ENCODE data around the gene LSM2. TPM values are rescaled to one million over a fixed set of nuclear protein-coding genes. Genes with fewer than 3 reads are reported as not detected.
"Not testable (repeated sequence)": the region's sequence is repeated elsewhere in the genome, so short reads cannot be mapped to it uniquely, and the experiment has no call there.

Gene LSM2
- total RNA-seq (2014; rRNA removed; shearing (Covaris generic); ENCODE audit: low replicate concordance), result 57.0 and 58.4 TPM in 2 replicates

DNA sequence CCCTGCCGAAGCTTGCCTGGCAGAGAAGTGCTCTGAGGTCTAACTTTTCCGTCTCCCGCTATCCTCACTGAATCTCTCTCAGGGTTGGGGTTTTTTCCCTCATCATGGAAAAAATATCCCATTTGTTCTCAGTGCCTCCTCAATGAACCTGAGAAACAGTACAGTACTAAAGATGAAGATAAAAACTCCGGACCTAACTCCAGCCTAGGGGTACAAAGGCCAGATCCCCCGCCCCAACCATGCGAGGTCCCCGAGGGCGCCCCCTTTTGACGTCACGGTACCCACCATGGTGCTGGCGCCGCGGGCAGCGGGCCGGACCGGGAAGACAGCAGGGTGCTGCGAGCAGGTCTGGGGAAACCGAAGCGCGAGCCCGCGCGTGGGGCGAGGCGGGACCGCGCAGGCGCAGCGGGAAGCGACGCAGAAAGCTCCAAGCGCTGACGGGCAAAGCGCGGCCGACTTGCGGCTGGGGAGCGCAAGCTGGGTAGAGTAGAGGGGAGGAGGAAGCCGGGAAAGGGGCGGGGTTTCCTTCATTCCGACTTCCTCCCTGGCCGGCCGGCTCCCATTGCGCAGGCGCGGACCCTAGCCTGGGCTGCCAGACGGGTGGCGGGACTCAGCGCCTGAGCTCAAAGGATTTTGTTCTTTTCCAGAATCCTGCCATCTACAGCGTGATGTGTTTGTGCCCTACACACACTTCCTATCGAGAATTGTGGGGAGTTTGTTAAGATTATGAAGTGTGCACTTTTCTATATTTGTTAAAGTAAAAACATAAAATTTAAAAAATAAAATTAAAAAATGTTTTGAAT lies at the start of gene LSM2:
Gene LSM2 (minus strand): TSS at position 497 of the 803 bp plus-strand sequence. CDS start 209 bp downstream, at position 288.
- Histone ChIP-seq H3K27me3 (no peaks in the 10 kb centered on the region), H3K9me3 (no peaks in the 10 kb centered on the region), H3K36me3 (no peaks in the 10 kb centered on the region), H3K4me3 (peak within 1 kb of the TSS; percentile 79)
- DNase-seq, result peak; percentile 92

DNA sequence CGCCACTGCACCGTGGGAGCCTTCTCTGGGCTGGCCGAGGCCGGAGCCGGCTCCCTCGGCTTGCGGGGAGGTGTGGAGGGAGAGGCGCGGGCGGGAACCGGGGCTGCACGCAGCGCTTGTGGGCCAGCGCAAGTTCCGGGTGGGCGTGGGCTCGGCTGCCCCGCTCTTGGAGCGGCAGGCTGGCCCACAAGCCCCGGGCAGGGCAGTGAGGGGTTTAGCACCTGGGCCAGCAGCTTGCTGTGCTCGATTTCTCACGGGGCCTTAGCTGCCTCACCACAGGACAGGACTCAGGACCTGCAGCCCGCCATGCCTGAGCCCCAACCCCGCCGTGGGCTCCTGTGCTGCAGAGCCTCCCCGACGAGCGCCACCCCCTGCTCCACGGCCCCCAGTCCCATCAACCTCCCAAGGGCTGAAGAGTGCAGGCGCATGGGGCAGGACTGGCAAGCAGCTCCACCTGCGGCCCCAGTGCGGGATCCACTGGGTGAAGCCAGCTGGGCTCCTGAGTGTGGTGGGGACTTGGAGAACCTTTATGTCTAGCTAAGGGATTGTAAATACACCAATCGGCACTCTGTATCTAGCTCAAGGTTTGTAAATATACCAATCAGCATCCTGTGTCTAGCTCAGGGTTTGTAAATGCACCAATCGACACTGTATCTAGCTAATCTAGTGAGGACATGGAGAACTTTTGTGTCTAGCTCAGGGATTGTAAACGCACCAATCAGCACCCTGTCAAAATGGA lies 45.4 kb upstream of the LSM2 start:
- H3K27me3 ChIP-seq, H3K4me3 ChIP-seq, DNase-seq, H3K36me3 ChIP-seq, H3K9me3 ChIP-seq: not testable (repeated sequence)

DNA sequence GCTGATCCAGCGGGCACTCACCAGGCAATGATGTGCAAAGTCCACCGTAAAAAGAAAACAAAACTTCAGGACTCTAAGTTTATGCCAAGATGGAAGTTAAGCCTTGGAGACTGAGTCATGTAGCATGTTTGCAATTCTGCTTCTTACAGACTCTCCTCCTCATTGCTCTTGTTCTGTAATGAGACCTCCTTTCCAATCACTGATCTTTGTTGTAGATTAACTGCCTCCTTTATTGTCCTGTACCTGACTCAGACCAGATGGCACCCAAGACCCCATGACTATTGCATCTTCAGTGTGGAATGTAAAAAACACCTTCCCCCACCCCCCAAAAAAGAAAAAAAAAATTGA lies 44.7 kb upstream of the LSM2 start:
- H3K36me3 ChIP-seq, result no peaks in the 10 kb centered on the region
- H3K4me3 ChIP-seq, result no peak overlapping the region
- no peaks in the 10 kb centered on the region for H3K9me3 ChIP-seq
- no peak for DNase-seq
- H3K27me3 ChIP-seq, result no peaks in the 10 kb centered on the region

DNA sequence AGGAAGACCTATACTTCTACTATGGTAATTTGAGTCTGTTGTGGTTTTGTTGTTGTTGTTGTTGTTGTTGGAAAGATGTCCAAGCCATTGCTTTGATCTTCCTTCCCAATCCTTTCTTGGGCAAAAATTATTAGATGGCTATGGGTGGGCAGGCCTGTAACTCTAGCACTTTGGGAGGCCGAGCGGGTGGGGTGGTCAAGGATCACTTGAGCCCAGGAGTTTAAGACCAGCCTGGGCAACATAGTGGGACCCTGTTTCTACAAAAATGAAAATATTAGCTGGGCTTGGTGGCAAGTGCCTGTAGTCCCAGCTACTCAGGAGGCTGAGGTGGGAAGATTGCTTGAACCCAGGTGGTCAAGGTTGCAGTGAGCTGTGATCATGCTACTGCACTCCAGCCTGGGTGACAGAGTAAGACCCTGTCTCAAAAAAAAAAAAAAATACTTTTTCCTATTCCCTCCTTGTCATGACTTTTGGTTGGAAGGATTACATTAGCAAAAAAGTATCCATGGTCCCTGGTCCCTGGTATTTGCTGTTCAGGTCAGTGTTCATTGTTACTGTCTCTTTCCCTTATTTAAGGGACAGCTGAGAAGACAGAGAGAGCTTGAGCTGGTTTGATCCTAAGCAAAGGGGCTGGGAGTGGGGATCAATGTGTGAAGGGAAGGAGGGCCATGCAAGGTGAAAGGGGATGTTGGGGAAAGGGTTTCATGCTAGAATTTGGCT lies 44.2 kb upstream of the LSM2 start:
- Histone ChIP-seq H3K36me3 (no peaks in the 10 kb centered on the region), H3K27me3 (no peaks in the 10 kb centered on the region), H3K9me3 (no peaks in the 10 kb centered on the region), H3K4me3 (no peak overlapping the region)
- DNase-seq, result no peak

DNA sequence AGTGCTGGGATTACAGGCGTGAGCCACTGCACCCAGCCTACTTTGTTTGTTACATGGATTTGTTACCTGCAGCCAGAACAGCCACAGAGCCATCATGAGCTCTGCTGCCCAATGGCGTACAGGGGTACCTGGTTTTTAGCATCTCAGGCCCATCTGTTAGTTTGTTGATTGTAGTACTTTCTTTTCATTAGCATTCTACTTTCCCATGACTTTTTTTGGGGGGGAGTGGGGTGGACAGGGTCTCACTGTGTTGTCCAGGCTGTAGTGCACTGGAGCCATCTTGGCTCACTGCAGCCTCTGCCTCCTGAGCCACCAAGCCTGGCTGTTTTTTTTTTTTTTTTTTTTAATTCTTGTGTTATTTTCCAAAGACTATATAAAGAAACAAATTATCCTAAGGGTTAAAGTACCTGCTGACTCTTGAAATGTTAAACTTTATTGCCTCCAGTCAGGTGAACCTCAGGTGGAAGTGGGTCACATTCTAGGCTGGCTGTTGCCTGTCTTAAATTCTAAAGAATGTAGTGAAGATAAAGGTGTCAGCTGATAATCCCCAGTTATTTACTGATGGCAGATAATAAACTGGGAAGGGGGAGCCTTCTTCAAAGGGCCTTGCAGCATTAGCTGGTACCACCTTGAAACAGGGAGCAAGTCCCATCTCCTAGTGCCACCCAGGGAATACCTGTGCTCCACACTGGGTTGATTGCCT lies 40.7 kb upstream of the LSM2 start:
- Histone ChIP-seq H3K27me3 (no peaks in the 10 kb centered on the region), H3K4me3 (no peak overlapping the region), H3K36me3 (peaks cover 6% of the 10 kb centered on the region; the same call in 1 of the 2 replicates), H3K9me3 (no peaks in the 10 kb centered on the region)
- no peak for DNase-seq

DNA sequence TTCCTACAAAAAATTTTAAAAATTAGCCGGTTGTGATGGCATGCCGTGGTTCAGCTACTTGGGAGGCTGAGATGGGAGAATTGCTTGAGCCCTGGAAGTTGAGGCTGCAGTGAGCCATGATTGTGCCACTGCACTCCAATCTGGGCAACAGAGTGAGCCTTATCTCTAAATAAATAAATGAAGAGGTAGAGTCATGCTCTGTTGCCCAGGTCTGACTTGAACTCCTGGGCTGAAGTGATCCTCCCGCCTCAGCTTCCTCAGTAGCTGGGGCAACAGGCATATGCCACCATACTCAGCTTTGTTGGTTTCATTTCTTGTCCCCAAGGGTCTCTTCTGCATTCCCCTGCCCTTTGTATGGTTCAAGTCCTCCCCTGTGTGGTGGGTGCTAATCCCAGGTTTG lies 37.7 kb upstream of the LSM2 start:
- peaks cover 32% of the 10 kb centered on the region for H3K36me3 ChIP-seq
- no peaks in the 10 kb centered on the region for H3K9me3 ChIP-seq
- H3K4me3 ChIP-seq, result no peak overlapping the region
- no peaks in the 10 kb centered on the region for H3K27me3 ChIP-seq
- DNase-seq, result no peak

DNA sequence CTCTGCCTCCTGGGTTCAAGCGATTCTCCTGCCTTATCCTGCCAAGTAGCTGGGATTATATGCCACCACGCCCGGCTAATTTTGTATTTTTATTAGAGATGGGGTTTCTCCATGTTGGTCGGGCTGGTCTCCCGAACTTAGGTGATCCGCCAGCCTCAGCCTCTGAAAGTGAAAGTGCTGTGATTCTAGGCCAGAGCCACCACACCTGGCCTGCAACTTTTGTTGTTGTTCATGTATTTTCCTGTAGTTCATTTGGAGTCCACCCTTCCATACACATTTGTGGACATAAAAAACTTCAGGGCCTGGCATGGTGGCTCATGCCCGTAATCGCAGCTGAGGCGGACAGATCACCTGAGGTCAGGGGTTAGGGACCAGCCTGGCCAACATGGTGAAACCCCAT lies 35.3 kb upstream of the LSM2 start:
- no peak for DNase-seq

DNA sequence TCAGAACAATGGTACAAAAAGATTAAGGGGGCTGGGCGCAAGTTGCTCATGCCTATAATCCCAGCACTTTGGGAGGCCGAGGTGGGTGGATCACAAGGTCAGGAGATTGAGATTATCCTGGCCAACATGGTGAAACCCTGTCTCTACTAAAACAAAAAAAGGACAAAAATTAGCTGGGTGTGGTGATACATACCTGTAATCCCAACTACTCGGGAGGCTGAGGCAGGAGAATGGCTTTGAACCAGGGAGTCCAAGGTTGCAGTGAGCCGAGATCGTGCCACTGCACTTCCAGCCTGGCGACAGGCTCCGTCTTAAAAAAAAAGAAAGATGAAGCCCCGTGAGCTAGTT lies 33.0 kb upstream of the LSM2 start:
- not testable (repeated sequence) for H3K4me3 ChIP-seq, H3K9me3 ChIP-seq, DNase-seq, H3K27me3 ChIP-seq
- peaks cover 70% of the 10 kb centered on the region for H3K36me3 ChIP-seq

More for the DNA sequence above, 35.3 kb upstream of the LSM2 start:
- Histone ChIP-seq H3K9me3 (no peaks in the 10 kb centered on the region), H3K36me3 (peaks cover 56% of the 10 kb centered on the region), H3K4me3 (no peak overlapping the region), H3K27me3 (no peaks in the 10 kb centered on the region)

DNA sequence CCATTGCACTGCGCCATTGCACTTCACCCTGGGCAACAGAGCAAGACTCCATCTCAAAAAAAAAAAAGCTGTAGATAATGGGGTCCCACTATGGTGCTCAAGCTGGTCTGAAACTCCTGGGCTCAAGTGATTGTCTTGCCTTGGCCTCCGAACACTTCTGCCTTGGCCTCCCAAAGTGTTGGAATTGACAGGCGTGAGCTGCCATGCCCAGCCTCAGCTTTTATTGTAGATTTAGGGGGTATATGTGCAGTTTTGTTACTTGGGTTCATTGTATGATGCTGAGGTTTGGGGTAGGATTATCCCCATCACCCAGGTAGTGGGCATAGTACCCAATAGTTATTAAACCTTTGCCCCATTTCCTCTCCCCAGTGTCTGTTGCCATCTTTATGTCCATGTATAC lies 32.2 kb upstream of the LSM2 start:
- Histone ChIP-seq H3K4me3 (peak overlapping the region; percentile 91; the same call in 1 of the 2 replicates), H3K36me3 (peaks cover 70% of the 10 kb centered on the region)

DNA sequence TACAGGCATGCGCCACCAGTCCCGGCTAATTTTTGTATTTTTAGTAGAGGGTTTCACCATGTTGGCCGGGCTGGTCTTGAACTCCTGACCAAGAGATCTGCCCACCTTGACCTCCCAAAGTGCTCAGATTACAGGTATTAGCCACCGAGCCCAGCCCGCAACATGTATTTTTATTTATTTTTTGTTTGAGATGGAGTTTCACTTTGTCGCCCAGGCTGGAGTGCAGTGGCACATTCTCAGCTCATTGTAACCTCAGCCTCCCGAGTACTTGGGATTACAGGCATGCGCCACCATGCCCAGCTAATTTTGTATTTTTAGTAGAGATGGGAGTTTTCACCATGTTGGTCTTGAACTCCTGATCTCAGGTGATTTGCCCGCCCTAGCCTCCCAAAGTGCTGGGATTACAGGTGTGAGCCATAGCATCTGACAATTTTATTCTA lies 31.4 kb upstream of the LSM2 start:
- H3K36me3 ChIP-seq, result peaks cover 67% of the 10 kb centered on the region
- not testable (repeated sequence) for H3K9me3 ChIP-seq, DNase-seq

More for the DNA sequence above, 32.2 kb upstream of the LSM2 start:
- DNase-seq, result no peak
- Histone ChIP-seq H3K9me3 (no peaks in the 10 kb centered on the region), H3K27me3 (no peaks in the 10 kb centered on the region)

DNA sequence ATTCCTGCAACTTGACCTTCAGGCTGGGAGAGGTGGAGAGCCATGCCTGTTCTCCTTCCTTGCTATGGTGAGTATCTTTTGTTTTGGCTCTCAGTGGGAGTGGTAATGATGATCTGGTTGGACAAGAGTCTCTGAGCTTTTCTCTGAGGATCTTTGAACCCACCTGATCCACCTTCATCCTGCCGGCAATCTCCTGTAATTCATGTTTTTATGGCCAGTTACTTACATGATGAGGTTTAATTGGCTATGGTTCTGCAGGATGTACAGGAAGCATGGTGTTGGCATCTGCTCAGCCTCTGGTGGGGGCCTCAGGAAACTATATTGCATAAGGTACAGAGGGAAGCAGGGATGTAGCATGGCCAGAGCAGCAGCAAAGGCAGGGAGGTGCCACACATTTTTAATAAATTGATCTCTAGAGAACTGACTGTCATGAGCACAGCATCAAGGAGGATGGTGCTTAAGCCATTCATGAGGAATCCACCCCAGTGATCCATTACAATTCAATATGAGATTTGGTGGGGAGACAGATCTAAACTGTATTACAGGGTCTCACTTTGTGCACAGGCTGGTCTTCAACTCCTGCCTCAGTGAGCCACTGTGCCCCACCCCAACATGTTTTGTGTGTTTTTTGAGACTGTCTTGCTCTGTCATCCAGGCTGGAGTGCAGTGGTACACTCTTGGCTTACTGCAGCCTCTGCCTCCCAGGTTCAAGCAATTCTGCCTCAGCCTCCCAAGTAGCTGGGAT lies 30.8 kb upstream of the LSM2 start:
- no peaks in the 10 kb centered on the region for H3K27me3 ChIP-seq
- no peak for DNase-seq
- no peaks in the 10 kb centered on the region for H3K9me3 ChIP-seq
- peak overlapping the region; percentile 91 for H3K4me3 ChIP-seq
- H3K36me3 ChIP-seq, result peaks cover 64% of the 10 kb centered on the region

More for the DNA sequence above, 31.4 kb upstream of the LSM2 start:
- peak overlapping the region; percentile 91 for H3K4me3 ChIP-seq
- H3K27me3 ChIP-seq, result not testable (repeated sequence)

DNA sequence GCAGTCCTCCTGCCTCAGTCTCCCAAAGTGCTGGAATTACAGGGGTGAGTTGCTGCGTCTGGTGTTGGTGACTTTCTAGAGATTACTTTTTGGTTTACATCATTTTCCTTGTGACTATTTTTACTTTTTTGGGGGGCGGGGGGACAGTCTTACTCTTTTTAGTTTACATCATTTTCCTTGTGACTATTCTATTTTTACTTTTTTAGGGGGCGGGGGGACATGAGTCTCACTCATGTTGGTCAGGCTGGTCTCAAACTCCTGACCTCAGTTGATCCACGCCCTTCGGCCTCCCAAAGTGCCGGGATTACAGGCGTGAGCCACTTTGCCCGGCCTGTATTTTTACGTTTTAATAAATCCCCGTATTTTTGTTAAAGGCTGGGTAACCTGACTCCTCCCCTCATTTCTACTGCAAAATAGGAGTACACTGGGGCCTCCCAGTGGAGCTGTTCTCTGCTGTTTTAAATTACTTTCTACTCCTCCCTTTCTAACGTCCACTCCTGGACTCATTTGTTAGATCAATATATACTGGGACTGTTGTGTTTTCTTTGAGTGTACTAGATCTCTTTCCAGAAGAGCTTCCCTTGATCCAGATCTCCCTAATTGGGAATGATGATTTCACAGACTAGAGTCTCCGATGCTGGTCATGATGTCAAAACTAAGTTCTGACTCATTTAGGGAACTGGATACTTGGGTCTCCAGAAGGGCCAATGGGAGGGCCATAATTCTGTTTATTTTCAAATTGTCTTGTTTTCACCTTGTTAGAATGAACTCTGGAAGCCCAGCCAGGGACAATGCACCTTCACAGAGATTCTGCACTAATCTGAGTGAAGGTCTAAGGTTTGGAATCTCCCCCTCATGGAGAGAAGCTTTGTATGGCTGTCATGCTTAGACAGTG lies 30.0 kb upstream of the LSM2 start:
- H3K9me3 ChIP-seq, result no peaks in the 10 kb centered on the region
- H3K36me3 ChIP-seq, result peaks cover 59% of the 10 kb centered on the region
- no peaks in the 10 kb centered on the region for H3K27me3 ChIP-seq
- H3K4me3 ChIP-seq, result peak overlapping the region; percentile 91
- no peak for DNase-seq

DNA sequence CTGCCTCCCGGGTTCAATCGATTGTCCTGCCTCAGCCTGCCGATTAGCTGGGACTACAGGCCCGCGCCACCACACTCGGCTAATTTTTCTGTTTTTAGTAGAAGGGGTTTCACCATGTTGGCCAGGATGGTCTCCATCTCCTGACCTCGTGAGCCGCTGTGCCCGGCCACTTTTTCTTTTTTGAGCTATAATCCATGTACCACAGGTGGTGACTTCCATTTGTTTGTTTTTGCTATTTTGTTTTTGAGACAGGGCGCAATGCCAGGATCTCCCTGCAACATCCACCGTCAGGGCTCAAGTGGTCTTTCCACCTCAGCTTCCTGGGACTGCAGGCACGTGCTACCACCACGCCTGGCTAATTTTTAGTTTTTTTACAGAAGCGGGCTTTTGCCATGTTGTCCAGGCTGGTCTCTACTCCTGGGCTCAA lies 29.3 kb upstream of the LSM2 start:
- Histone ChIP-seq H3K4me3 (peak overlapping the region; percentile 91), H3K36me3 (peaks cover 54% of the 10 kb centered on the region), H3K9me3 (no peaks in the 10 kb centered on the region), H3K27me3 (no peaks in the 10 kb centered on the region)
- no peak for DNase-seq

DNA sequence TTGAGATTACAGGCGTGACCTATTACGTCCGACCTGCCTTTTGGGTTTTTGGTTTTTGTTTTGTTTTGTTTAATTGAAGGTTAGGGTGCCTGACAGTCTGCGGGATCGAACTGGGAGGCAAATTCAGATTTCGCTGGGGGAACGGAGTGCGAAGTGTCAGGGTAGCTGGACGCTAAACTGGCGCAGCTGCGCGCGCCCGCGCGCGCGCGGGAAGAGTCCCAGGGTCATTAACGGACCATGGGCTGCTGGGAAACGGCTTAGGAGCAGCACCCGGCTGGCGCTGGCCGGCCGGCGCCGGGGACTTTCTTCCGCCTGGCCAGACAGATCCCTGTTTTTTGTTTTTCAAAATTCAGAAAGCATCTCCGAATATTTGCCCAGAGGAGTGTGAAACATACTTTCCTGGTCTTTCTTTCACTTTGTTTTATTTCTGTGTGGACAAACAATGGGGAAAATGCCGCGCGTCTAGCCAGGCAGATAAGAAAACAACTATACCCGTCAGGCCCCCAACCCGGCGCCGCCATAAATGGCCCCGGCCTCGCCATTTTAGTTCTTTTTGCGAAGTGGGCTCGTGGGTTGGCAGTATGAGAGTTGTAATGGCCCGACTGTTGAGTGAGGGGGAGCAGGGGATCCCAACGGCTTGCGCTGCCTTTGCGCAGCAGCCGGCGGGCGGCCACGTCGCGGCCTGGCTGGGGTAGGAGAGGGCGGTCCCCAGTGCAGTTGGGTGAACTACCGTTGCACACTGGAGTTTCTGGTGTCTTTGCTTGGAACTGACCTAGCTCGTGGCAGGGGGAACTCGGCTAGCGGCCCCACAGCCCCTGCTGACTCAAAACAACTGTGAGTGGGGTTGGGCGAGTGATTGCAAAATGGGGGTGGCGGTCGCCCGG lies 27.8 kb upstream of the LSM2 start:
- no peaks in the 10 kb centered on the region for H3K27me3 ChIP-seq
- peaks cover 39% of the 10 kb centered on the region for H3K36me3 ChIP-seq
- peak; percentile 83 for DNase-seq
- H3K9me3 ChIP-seq, result no peaks in the 10 kb centered on the region
- H3K4me3 ChIP-seq, result peak overlapping the region; percentile 91

Data from MG63 (cell line).